Sigmoid colon (tissue), 4 donors: Measurements from ENCODE around the gene ATXN1.

ENCODE experiments used
- CTCF ChIP-seq, 4 experiments: fragments of 450-650 bp in 3 of 4; fragments of 200-600 bp in 1 of 4; IDR thresholded peaks; one replicate each; pipeline ENCODE4 v1.5.1; 2016 to 2019; ENCODE audit warnings: antibody characterized with exemption in 4 of 4, mild to moderate bottlenecking in 3 of 4, moderate library complexity in 2 of 4
- EP300 ChIP-seq, 4 donors: sonication (generic); formaldehyde crosslinking; IDR thresholded peaks; one replicate each; pipeline ENCODE4 v1.6.1; 2017; ENCODE audit warnings: antibody characterized with exemption in 4 of 4
- POLR2A ChIP-seq, 2 donors: fragments of 450-650 bp; IDR thresholded peaks; one replicate each; pipeline ENCODE4 v1.6.1; 2016; ENCODE audit warnings: antibody characterized with exemption in 2 of 2, mild to moderate bottlenecking in 2 of 2, moderate library complexity in 2 of 2
- POLR2AphosphoS5 ChIP-seq, 4 donors: sonication (generic); formaldehyde crosslinking; IDR thresholded peaks; one replicate each; pipeline ENCODE4 v1.6.1; 2017; ENCODE audit warnings: antibody characterized with exemption in 4 of 4

- no peak for TF ChIP-seq CTCF (IDR thresholded peaks at IDR 0.05)
- TF ChIP-seq POLR2A (IDR thresholded peaks at IDR 0.05): no peak
- TF ChIP-seq POLR2AphosphoS5 (IDR thresholded peaks at IDR 0.05): no peak
- TF ChIP-seq EP300 (IDR thresholded peaks at IDR 0.05): no peak
These were observed 17.5 kb downstream of the ATXN1 start for GRCh38 chr6:16743664-16744210.
